K562 (cell line): Measurements from ENCODE around the gene CHD6. TPM values are rescaled to one million over a fixed set of nuclear protein-coding genes. Genes with fewer than 3 reads are reported as not detected.

Source experiments
- ATAC-seq: fragments of 200-7000 bp; cut with Tn5 transposase; 3 replicates; pipeline ENCODE4 v1.9.1; 2020; ENCODE audit warnings: moderate library complexity
- BruUV-seq: library from RNA; stranded (reverse); fragments of 400-500 nt; replicated peaks from 2 replicates; lab custom pipeline; 2021; lab: Mats Ljungman, UMichigan
- CTCF ChIA-PET: fragments of 300-600 bp; formaldehyde crosslinking; extraction: SDS; loops from one replicate; lab custom pipeline; 2021; ENCODE audit warnings: low intra/inter-chr PET ratio; lab: Yijun Ruan, JAX
- POLR2A ChIA-PET: fragments of 300-600, 350-650 bp; sonication (Branson Sonifier 250); formaldehyde crosslinking; extraction: SDS; loops from one replicate; lab custom pipeline; 2021; ENCODE audit warnings: antibody characterized with exemption, inconsistent platforms; lab: Yijun Ruan, JAX
- DNase-seq, 4 experiments: peaks; one replicate each; pipeline versions ENCODE4 v3.0.0 to v3.0.0-alpha.2; 2011 to 2018; ENCODE audit warnings: low spot score in 3 of 4, mixed read lengths in 3 of 4; ENCODE audit errors: extremely low read depth in 1 of 4
- FAIRE-seq: peaks from 2 replicates; lab custom pipeline; 2011; peaks lifted over from hg19 to GRCh38; lab: Jason Lieb, UNC
- H2AFZ ChIP-seq: 2 replicates; pipeline ENCODE4 v1.6.0; 2011; ENCODE audit warnings: low read depth, low read length, control low read depth, inconsistent platforms
- H3K27ac ChIP-seq: fragments of 200-600 bp; 3 replicates; pipeline ENCODE4 v1.8.0; 2011; ENCODE audit warnings: low read depth, mild to moderate bottlenecking, control low read depth, inconsistent platforms, low read length, moderate library complexity, mixed read lengths; ENCODE audit errors: extremely low read depth
- H3K27me3 ChIP-seq, 2 experiments: fragments of 300-600 bp in 1 of 2; 2 replicates in 1 of 2; 3 replicates in 1 of 2; pipeline versions ENCODE4 v1.6.0 to v1.8.0; 2011; ENCODE audit warnings: inconsistent platforms in 2 of 2, low read length in 2 of 2, mild to moderate bottlenecking in 1 of 2, mixed read lengths in 1 of 2, moderate library complexity in 1 of 2; ENCODE audit not compliant: control insufficient read depth in 2 of 2, insufficient read depth in 2 of 2
- H3K36me3 ChIP-seq: fragments of 300-600 bp; 3 replicates; pipeline ENCODE4 v1.8.0; 2011; ENCODE audit warnings: mild to moderate bottlenecking, low read length, inconsistent platforms; ENCODE audit not compliant: control insufficient read depth, insufficient read depth
- H3K4me1 ChIP-seq, 2 experiments: fragments of 200-600 bp in 1 of 2; replicated peaks in 1 of 2; 2 replicates in 1 of 2; 3 replicates in 1 of 2; pipeline versions ENCODE4 v1.5.1 to v1.8.0; 2011; ENCODE audit warnings: inconsistent platforms in 2 of 2, low read length in 2 of 2, mild to moderate bottlenecking in 1 of 2, mixed read lengths in 1 of 2, moderate library complexity in 1 of 2; ENCODE audit not compliant: control insufficient read depth in 2 of 2, insufficient read depth in 2 of 2
- H3K4me2 ChIP-seq: 2 replicates; pipeline ENCODE4 v1.6.1; 2011; ENCODE audit warnings: low read length, control low read depth, inconsistent platforms, mixed read lengths; ENCODE audit not compliant: insufficient read depth
- H3K4me3 ChIP-seq: fragments of 200-600 bp; sonication (generic), shearing (Covaris generic); 2 replicates; pipeline ENCODE4 v1.5.1; 2016; ENCODE audit warnings: control low read depth, inconsistent platforms
- H3K79me2 ChIP-seq: fragments of 200-600 bp; 3 replicates; pipeline ENCODE4 v1.8.0; 2011; ENCODE audit warnings: low read length, inconsistent platforms; ENCODE audit not compliant: control insufficient read depth, insufficient read depth
- H3K9ac ChIP-seq, 2 experiments: 2 replicates each; pipeline versions ENCODE4 v1.6.0 to v1.6.1; 2011; ENCODE audit warnings: low read depth in 2 of 2, low read length in 2 of 2, control low read depth in 1 of 2, inconsistent platforms in 1 of 2, mild to moderate bottlenecking in 1 of 2, mixed read lengths in 1 of 2; ENCODE audit not compliant: insufficient read depth in 1 of 2
- H3K9me1 ChIP-seq: one replicate; pipeline ENCODE4 v1.6.0; 2011; ENCODE audit warnings: inconsistent platforms, mild to moderate bottlenecking, low read length, moderate library complexity; ENCODE audit not compliant: control insufficient read depth, insufficient read depth
- H3K9me3 ChIP-seq: replicated peaks from 2 replicates; pipeline ENCODE4 v1.5.1; 2011; ENCODE audit warnings: low read depth, low read length, inconsistent platforms; ENCODE audit not compliant: control insufficient read depth, insufficient read depth
- H4K20me1 ChIP-seq: replicated peaks from 2 replicates; pipeline ENCODE4 v1.6.1; 2011; ENCODE audit warnings: low read length, inconsistent platforms, mixed read lengths; ENCODE audit not compliant: control insufficient read depth, insufficient read depth
- ARID2 ChIP-seq: fragments of 450-650 bp; IDR thresholded peaks from 2 replicates; pipeline ENCODE4 v1.6.1; 2017; ENCODE audit warnings: antibody characterized with exemption, mild to moderate bottlenecking
- EGR1 ChIP-seq: fragments of 450-650 bp; conservative IDR thresholded peaks from 2 replicates; pipeline ENCODE4 v1.6.1; 2017; ENCODE audit warnings: mild to moderate bottlenecking
- HDAC6 ChIP-seq: IDR thresholded peaks from 2 replicates; pipeline ENCODE4 v1.6.1; 2012; ENCODE audit warnings: low read depth, mild to moderate bottlenecking, control low read depth, inconsistent platforms, low read length, moderate library complexity
- HOXB6 ChIP-seq: fragments of 250-450 bp; sonication (Bioruptor Pico); IDR thresholded peaks from 2 replicates; pipeline ENCODE4 v1.5.1; 2022; ENCODE audit warnings: mild to moderate bottlenecking, borderline replicate concordance
- NUFIP1 ChIP-seq: fragments of 450-650 bp; IDR thresholded peaks from 2 replicates; pipeline ENCODE4 v1.6.1; 2018; ENCODE audit not compliant: partially characterized antibody
- XRCC3 ChIP-seq: fragments of 450-650 bp; IDR thresholded peaks from 2 replicates; pipeline ENCODE4 v1.6.1; 2017; ENCODE audit warnings: mild to moderate bottlenecking, moderate library complexity
- whole genome bisulfite sequencing: fragments of 100-300 bp; shearing (Covaris generic); methylation state at CpG from one replicate; pipeline ENCODE4 v1.1.6; 2016; ENCODE audit warnings: low coverage, mixed read lengths; ENCODE audit not compliant: insufficient coverage; ENCODE audit errors: missing lambda C conversion rate; 5-methylcytosine and 5-hydroxymethylcytosine counted together
- in situ Hi-C: fragments of 300-500 bp; cut with MboI; formaldehyde crosslinking; loops from 4 replicates; pipeline ENCODE4 v1.15.0; 2018; ENCODE audit warnings: inconsistent platforms, mixed read lengths
- intact Hi-C: fragments of 100-400 bp; cut with micrococcal nuclease; formaldehyde crosslinking; loops from 2 replicates; pipeline ENCODE4 v1.14.2; 2022
- polyA plus RNA-seq, 8 experiments: library from polyadenylated mRNA; depleted of rRNA in 4 of 8; stranded (reverse) in 5 of 8; unstranded in 3 of 8; fragments of >200 nt; fragmentation: Nextera tagmentation in 2 of 8; fragmentation: Illumina TruSeq in 1 of 8; extraction: Ambion mirVana in 2 of 8; extraction: Trizol in 1 of 8; gene quantifications; 2 replicates each; pipeline versions ENCODE4 v1.2.1 to v1.2.3, GENCODE V29; 2011 to 2014; ENCODE audit warnings: inconsistent platforms in 1 of 8, missing spikeins in 1 of 8
- total RNA-seq, 7 experiments: library from RNA; depleted of rRNA in 6 of 7; stranded (reverse); fragments of >200 nt in 6 of 7; fragmentation: Illumina TruSeq in 2 of 7; extraction: Trizol in 2 of 7; gene quantifications; 2 replicates each; pipeline versions ENCODE4 v1.2.1 to v1.2.3, GENCODE V29; 2011 to 2021; ENCODE audit warnings: low replicate concordance in 1 of 7
- TF ChIP-seq, protein P1 (sequence below), 2 experiments: fragments of 450-650 bp; IDR thresholded peaks; 2 replicates each; pipeline ENCODE4 v1.6.1; 2016
- TF ChIP-seq, protein P2 (sequence below): fragments of 450-650 bp; formaldehyde crosslinking; IDR thresholded peaks from 2 replicates; pipeline ENCODE4 v1.4.0; 2022; ENCODE audit warnings: missing genetic modification characterization

Gene CHD6
- total and polyA plus RNA-seq, 9 of the 15 experiments (the other 6 are each of a cell fraction or from before 2014, with no cell fraction given), result 3.9 to 24.2 (median 12.8) TPM

- intact Hi-C loops (no loop called here), in situ Hi-C loops (no loop called here)
- FAIRE-seq, result no peak
- TF ChIP-seq HOXB6 (CRISPR knock-in tag) (no peak), HDAC6 (no peak), XRCC3 (no peak), ARID2 (no peak), EGR1 (0 out of 2 replicates have a peak, but pooled peaks have one; percentile 22), NUFIP1 (no peak)
- TF ChIP-seq, protein P1, sequence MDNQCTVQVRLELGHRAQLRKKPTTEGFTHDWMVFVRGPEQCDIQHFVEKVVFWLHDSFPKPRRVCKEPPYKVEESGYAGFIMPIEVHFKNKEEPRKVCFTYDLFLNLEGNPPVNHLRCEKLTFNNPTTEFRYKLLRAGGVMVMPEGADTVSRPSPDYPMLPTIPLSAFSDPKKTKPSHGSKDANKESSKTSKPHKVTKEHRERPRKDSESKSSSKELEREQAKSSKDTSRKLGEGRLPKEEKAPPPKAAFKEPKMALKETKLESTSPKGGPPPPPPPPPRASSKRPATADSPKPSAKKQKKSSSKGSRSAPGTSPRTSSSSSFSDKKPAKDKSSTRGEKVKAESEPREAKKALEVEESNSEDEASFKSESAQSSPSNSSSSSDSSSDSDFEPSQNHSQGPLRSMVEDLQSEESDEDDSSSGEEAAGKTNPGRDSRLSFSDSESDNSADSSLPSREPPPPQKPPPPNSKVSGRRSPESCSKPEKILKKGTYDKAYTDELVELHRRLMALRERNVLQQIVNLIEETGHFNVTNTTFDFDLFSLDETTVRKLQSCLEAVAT (IDR thresholded peaks at IDR 0.05), result no peak
- TF ChIP-seq, protein P2, sequence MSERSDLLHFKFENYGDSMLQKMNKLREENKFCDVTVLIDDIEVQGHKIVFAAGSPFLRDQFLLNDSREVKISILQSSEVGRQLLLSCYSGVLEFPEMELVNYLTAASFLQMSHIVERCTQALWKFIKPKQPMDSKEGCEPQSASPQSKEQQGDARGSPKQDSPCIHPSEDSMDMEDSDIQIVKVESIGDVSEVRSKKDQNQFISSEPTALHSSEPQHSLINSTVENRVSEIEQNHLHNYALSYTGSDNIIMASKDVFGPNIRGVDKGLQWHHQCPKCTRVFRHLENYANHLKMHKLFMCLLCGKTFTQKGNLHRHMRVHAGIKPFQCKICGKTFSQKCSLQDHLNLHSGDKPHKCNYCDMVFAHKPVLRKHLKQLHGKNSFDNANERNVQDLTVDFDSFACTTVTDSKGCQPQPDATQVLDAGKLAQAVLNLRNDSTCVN (CRISPR knock-in tag), result no peak
- H3K9ac ChIP-seq, result no peak overlapping the region
- POLR2A ChIA-PET, result interaction anchor here (0.7 to 1.1 kb wide), 3 partner anchors 9 to 15 kb away, joined by 3 to 4 read pairs (median 3); no protein-coding TSS in a partner anchor
- no peak overlapping the region for H2AFZ ChIP-seq
- no peak for ATAC-seq
- no peak for DNase-seq
- no peaks in the 10 kb centered on the region for H3K9me1 ChIP-seq
- H3K4me1 ChIP-seq, result peaks cover 0 to under 1% of the 10 kb centered on the region in 2 experiments; a peak in 2 of 5 replicates
- H4K20me1 ChIP-seq, result no peaks in the 10 kb centered on the region
- H3K79me2 ChIP-seq, result no peaks in the 10 kb centered on the region
- 7% methylated on average over 3 of the region's 3 CpGs for WGBS
- CTCF ChIA-PET, result no interaction called here
- H3K27ac ChIP-seq, result no peak overlapping the region
- peaks cover 3 to 6% of the 10 kb centered on the region in 2 experiments; a peak in 3 of 5 replicates for H3K27me3 ChIP-seq
- H3K9me3 ChIP-seq, result no peaks in the 10 kb centered on the region
- no peak overlapping the region for H3K4me2 ChIP-seq
- H3K36me3 ChIP-seq, result no peaks in the 10 kb centered on the region
- no TSS peak for BruUV-seq
- no peak overlapping the region for H3K4me3 ChIP-seq
These were observed 31.3 kb upstream of the CHD6 start for GRCh38 chr20:41649489-41649888.
